GM21360 (cell line): Measurements from ENCODE around the gene GNB1.

Experiments used
- ATAC-seq: cut with Tn5 transposase; IDR thresholded peaks from one replicate; pipeline ENCODE4 v1.9.1; 2021; ENCODE audit warnings: mild to moderate bottlenecking, moderate library complexity; ENCODE audit not compliant: unreplicated experiment

The GNB1 gene

GRCh38 chr1:1832820-1833219 is 58.1 kb downstream of the GNB1 start:
- ATAC-seq = no peak

- no peak for ATAC-seq
Measured at GRCh38 chr1:1832166-1832565, 58.7 kb downstream of the GNB1 start.

- no peak for ATAC-seq
Measured at GRCh38 chr1:1827089-1827848, 63.6 kb downstream of the GNB1 start.

GRCh38 chr1:1826356-1827088 is 64.4 kb downstream of the GNB1 start:
- ATAC-seq = no peak

GRCh38 chr1:1825217-1825616 is 65.7 kb downstream of the GNB1 start:
- no peak for ATAC-seq

GRCh38 chr1:1819762-1820161 is 71.1 kb downstream of the GNB1 start:
- ATAC-seq = no peak

GRCh38 chr1:1817221-1817620 is 73.7 kb downstream of the GNB1 start:
- no peak for ATAC-seq

- no peak for ATAC-seq
Measured at GRCh38 chr1:1815606-1816281, 75.1 kb downstream of the GNB1 start.

GRCh38 chr1:1809489-1809888 is 81.4 kb downstream of the GNB1 start:
- ATAC-seq = no peak

GRCh38 chr1:1808206-1808605 is 82.7 kb downstream of the GNB1 start:
- no peak for ATAC-seq

- ATAC-seq = no peak
Measured at GRCh38 chr1:1806890-1807289, 84.0 kb downstream of the GNB1 start.

- ATAC-seq = no peak
Measured at GRCh38 chr1:1804301-1804700, 86.6 kb downstream of the GNB1 start.

GRCh38 chr1:1802871-1803270 is 88.0 kb downstream of the GNB1 start:
- ATAC-seq = no peak

- ATAC-seq = no peak
Measured at GRCh38 chr1:1799716-1800115, 91.2 kb downstream of the GNB1 start.

- ATAC-seq = no peak
Measured at GRCh38 chr1:1797731-1798341, 93.1 kb downstream of the GNB1 start.

- no peak for ATAC-seq
Measured at GRCh38 chr1:1796466-1796865, 94.4 kb downstream of the GNB1 start.

- no peak for ATAC-seq
Measured at GRCh38 chr1:1794999-1795398, 95.9 kb downstream of the GNB1 start.

GRCh38 chr1:1793481-1794244 is 97.2 kb downstream of the GNB1 start:
- ATAC-seq = no peak

GRCh38 chr1:1788646-1789431 is 102.0 kb downstream of the GNB1 start:
- no peak for ATAC-seq

GRCh38 chr1:1788136-1788535 is 102.8 kb downstream of the GNB1 start:
- ATAC-seq = no peak
